Adrenal gland (tissue), 5 donors: ENCODE data around the gene COPRS.

Source experiments
- CTCF ChIP-seq, 6 experiments: fragments of 450-650 bp in 4 of 6; fragments of 200-600 bp in 2 of 6; sonication (generic) in 1 of 6; IDR thresholded peaks; 1 replicate in 5 of 6; 2 replicates in 1 of 6; pipeline versions ENCODE4 v1.5.1 to v1.8.0; 2016 to 2021; ENCODE audit warnings: antibody characterized with exemption in 6 of 6, mild to moderate bottlenecking in 2 of 6, moderate library complexity in 1 of 6
- POLR2A ChIP-seq, 2 donors: fragments of 450-650 bp; IDR thresholded peaks; one replicate each; pipeline ENCODE4 v1.6.1; 2017; ENCODE audit warnings: antibody characterized with exemption in 2 of 2, mild to moderate bottlenecking in 2 of 2, moderate library complexity in 1 of 2
- donor health status: DM: no; HTN: no; CAD: no.

GRCh38 chr17:31856750-31857149 lies 2.3 kb downstream of the COPRS start:
- no peak for TF ChIP-seq CTCF (IDR thresholded peaks at IDR 0.05)
- TF ChIP-seq POLR2A (IDR thresholded peaks at IDR 0.05) = no peak
